K562 (cell line): ENCODE results near the gene C21orf58. TPM values are rescaled to one million over a fixed set of nuclear protein-coding genes. Genes with fewer than 3 reads are reported as not detected.

Experiments used
- ATAC-seq: fragments of 200-7000 bp; cut with Tn5 transposase; 3 replicates; pipeline ENCODE4 v1.9.1; 2020; ENCODE audit warnings: moderate library complexity
- BruUV-seq: library from RNA; stranded (reverse); fragments of 400-500 nt; replicated peaks from 2 replicates; lab custom pipeline; 2021; lab: Mats Ljungman, UMichigan
- CTCF ChIA-PET: fragments of 300-600 bp; formaldehyde crosslinking; extraction: SDS; loops from one replicate; lab custom pipeline; 2021; ENCODE audit warnings: low intra/inter-chr PET ratio; lab: Yijun Ruan, JAX
- POLR2A ChIA-PET: fragments of 300-600, 350-650 bp; sonication (Branson Sonifier 250); formaldehyde crosslinking; extraction: SDS; loops from one replicate; lab custom pipeline; 2021; ENCODE audit warnings: antibody characterized with exemption, inconsistent platforms; lab: Yijun Ruan, JAX
- DNase-seq, 4 experiments: peaks; one replicate each; pipeline versions ENCODE4 v3.0.0 to v3.0.0-alpha.2; 2011 to 2018; ENCODE audit warnings: low spot score in 3 of 4, mixed read lengths in 3 of 4; ENCODE audit errors: extremely low read depth in 1 of 4
- FAIRE-seq: peaks from 2 replicates; lab custom pipeline; 2011; peaks lifted over from hg19 to GRCh38; lab: Jason Lieb, UNC
- H2AFZ ChIP-seq: 2 replicates; pipeline ENCODE4 v1.6.0; 2011; ENCODE audit warnings: low read depth, low read length, control low read depth, inconsistent platforms
- H3K27ac ChIP-seq: fragments of 200-600 bp; 3 replicates; pipeline ENCODE4 v1.8.0; 2011; ENCODE audit warnings: low read depth, mild to moderate bottlenecking, control low read depth, inconsistent platforms, low read length, moderate library complexity, mixed read lengths; ENCODE audit errors: extremely low read depth
- H3K27me3 ChIP-seq, 2 experiments: fragments of 300-600 bp in 1 of 2; 2 replicates in 1 of 2; 3 replicates in 1 of 2; pipeline versions ENCODE4 v1.6.0 to v1.8.0; 2011; ENCODE audit warnings: inconsistent platforms in 2 of 2, low read length in 2 of 2, mild to moderate bottlenecking in 1 of 2, mixed read lengths in 1 of 2, moderate library complexity in 1 of 2; ENCODE audit not compliant: control insufficient read depth in 2 of 2, insufficient read depth in 2 of 2
- H3K36me3 ChIP-seq: fragments of 300-600 bp; 3 replicates; pipeline ENCODE4 v1.8.0; 2011; ENCODE audit warnings: mild to moderate bottlenecking, low read length, inconsistent platforms; ENCODE audit not compliant: control insufficient read depth, insufficient read depth
- H3K4me1 ChIP-seq, 2 experiments: fragments of 200-600 bp in 1 of 2; replicated peaks in 1 of 2; 2 replicates in 1 of 2; 3 replicates in 1 of 2; pipeline versions ENCODE4 v1.5.1 to v1.8.0; 2011; ENCODE audit warnings: inconsistent platforms in 2 of 2, low read length in 2 of 2, mild to moderate bottlenecking in 1 of 2, mixed read lengths in 1 of 2, moderate library complexity in 1 of 2; ENCODE audit not compliant: control insufficient read depth in 2 of 2, insufficient read depth in 2 of 2
- H3K4me2 ChIP-seq: 2 replicates; pipeline ENCODE4 v1.6.1; 2011; ENCODE audit warnings: low read length, control low read depth, inconsistent platforms, mixed read lengths; ENCODE audit not compliant: insufficient read depth
- H3K4me3 ChIP-seq: fragments of 200-600 bp; sonication (generic), shearing (Covaris generic); 2 replicates; pipeline ENCODE4 v1.5.1; 2016; ENCODE audit warnings: control low read depth, inconsistent platforms
- H3K79me2 ChIP-seq: fragments of 200-600 bp; 3 replicates; pipeline ENCODE4 v1.8.0; 2011; ENCODE audit warnings: low read length, inconsistent platforms; ENCODE audit not compliant: control insufficient read depth, insufficient read depth
- H3K9ac ChIP-seq, 2 experiments: 2 replicates each; pipeline versions ENCODE4 v1.6.0 to v1.6.1; 2011; ENCODE audit warnings: low read depth in 2 of 2, low read length in 2 of 2, control low read depth in 1 of 2, inconsistent platforms in 1 of 2, mild to moderate bottlenecking in 1 of 2, mixed read lengths in 1 of 2; ENCODE audit not compliant: insufficient read depth in 1 of 2
- H3K9me1 ChIP-seq: one replicate; pipeline ENCODE4 v1.6.0; 2011; ENCODE audit warnings: inconsistent platforms, mild to moderate bottlenecking, low read length, moderate library complexity; ENCODE audit not compliant: control insufficient read depth, insufficient read depth
- H3K9me3 ChIP-seq: replicated peaks from 2 replicates; pipeline ENCODE4 v1.5.1; 2011; ENCODE audit warnings: low read depth, low read length, inconsistent platforms; ENCODE audit not compliant: control insufficient read depth, insufficient read depth
- H4K20me1 ChIP-seq: replicated peaks from 2 replicates; pipeline ENCODE4 v1.6.1; 2011; ENCODE audit warnings: low read length, inconsistent platforms, mixed read lengths; ENCODE audit not compliant: control insufficient read depth, insufficient read depth
- CBFA2T3 ChIP-seq: fragments of 450-650 bp; IDR thresholded peaks from 2 replicates; pipeline ENCODE4 v1.6.1; 2017
- HSF4 ChIP-seq: fragments of 250-450 bp; sonication (Bioruptor Pico); IDR thresholded peaks from 2 replicates; pipeline ENCODE4 v2.1.2; 2022; ENCODE audit warnings: mild to moderate bottlenecking, moderate library complexity, borderline replicate concordance
- RREB1 ChIP-seq: fragments of 250-450 bp; sonication (Bioruptor Pico); IDR thresholded peaks from 2 replicates; pipeline ENCODE4 v1.4.0; 2020
- TCF7L2 ChIP-seq: fragments of 150-350 bp; IDR thresholded peaks from 2 replicates; pipeline ENCODE4 v1.6.1; 2016; ENCODE audit warnings: low read depth, mild to moderate bottlenecking, low read length, moderate library complexity
- ZBED1 ChIP-seq: IDR thresholded peaks from 2 replicates; pipeline ENCODE4 v1.6.1; 2014
- WGBS: fragments of 100-300 bp; shearing (Covaris generic); methylation state at CpG from one replicate; pipeline ENCODE4 v1.1.6; 2016; ENCODE audit warnings: low coverage, mixed read lengths; ENCODE audit not compliant: insufficient coverage; ENCODE audit errors: missing lambda C conversion rate; 5-methylcytosine and 5-hydroxymethylcytosine counted together
- in situ Hi-C: fragments of 300-500 bp; cut with MboI; formaldehyde crosslinking; loops from 4 replicates; pipeline ENCODE4 v1.15.0; 2018; ENCODE audit warnings: inconsistent platforms, mixed read lengths
- intact Hi-C: fragments of 100-400 bp; cut with micrococcal nuclease; formaldehyde crosslinking; loops from 2 replicates; pipeline ENCODE4 v1.14.2; 2022
- polyA plus RNA-seq, 8 experiments: library from polyadenylated mRNA; depleted of rRNA in 4 of 8; stranded (reverse) in 5 of 8; unstranded in 3 of 8; fragments of >200 nt; fragmentation: Nextera tagmentation in 2 of 8; fragmentation: Illumina TruSeq in 1 of 8; extraction: Ambion mirVana in 2 of 8; extraction: Trizol in 1 of 8; gene quantifications; 2 replicates each; pipeline versions ENCODE4 v1.2.1 to v1.2.3, GENCODE V29; 2011 to 2014; ENCODE audit warnings: inconsistent platforms in 1 of 8, missing spikeins in 1 of 8
- total RNA-seq, 7 experiments: library from RNA; depleted of rRNA in 6 of 7; stranded (reverse); fragments of >200 nt in 6 of 7; fragmentation: Illumina TruSeq in 2 of 7; extraction: Trizol in 2 of 7; gene quantifications; 2 replicates each; pipeline versions ENCODE4 v1.2.1 to v1.2.3, GENCODE V29; 2011 to 2021; ENCODE audit warnings: low replicate concordance in 1 of 7
- TF ChIP-seq, protein P1 (sequence below): fragments of 450-650 bp; IDR thresholded peaks from 2 replicates; pipeline ENCODE4 v1.6.1; 2016; ENCODE audit warnings: low read depth
- TF ChIP-seq, protein P2 (sequence below): IDR thresholded peaks from 2 replicates; pipeline ENCODE4 v1.6.1; 2012; ENCODE audit warnings: low read depth, low read length, improper control_type of control experiment, borderline replicate concordance

The C21orf58 gene
- total and polyA plus RNA-seq, 9 of the 15 experiments (the other 6 are each of a cell fraction or from before 2014, with no cell fraction given), result 1.2 to 30.5 (median 12.4) TPM

- CTCF ChIA-PET, result no interaction called here
- Histone ChIP-seq H3K4me3 (no peak overlapping the region), H3K27me3 (no peaks in the 10 kb centered on the region), H3K36me3 (peaks cover 70% of the 10 kb centered on the region), H4K20me1 (0 out of 2 replicates have a peak, but pooled peaks cover 4% of the 10 kb centered on the region), H3K9me3 (0 out of 2 replicates have a peak, but pooled peaks cover 2% of the 10 kb centered on the region), H3K4me1 (no peaks in the 10 kb centered on the region), H3K4me2 (no peak overlapping the region), H3K9ac (peak overlapping the region in 1 of 2 experiments; percentile 24; a peak in 1 of 4 replicates), H3K9me1 (no peaks in the 10 kb centered on the region), H3K27ac (no peak overlapping the region), H2AFZ (no peak overlapping the region), H3K79me2 (peaks cover 16% of the 10 kb centered on the region)
- no peak for ATAC-seq
- WGBS, result 94% methylated on average over 3 of the region's 3 CpGs
- intact Hi-C loops (no loop called here), in situ Hi-C loops (no loop called here)
- no TSS peak for BruUV-seq
- DNase-seq, result no peak
- POLR2A ChIA-PET, result interaction anchor here (0.7 kb wide), 3 partner anchors 10 to 11 kb away, joined by 3 to 5 read pairs (median 3); no protein-coding TSS in a partner anchor
- no peak for FAIRE-seq
- TF ChIP-seq RREB1 (CRISPR knock-in tag) (no peak), CBFA2T3 (no peak), HSF4 (CRISPR knock-in tag) (no peak), TCF7L2 (no peak), ZBED1 (no peak)
- TF ChIP-seq, protein P1, sequence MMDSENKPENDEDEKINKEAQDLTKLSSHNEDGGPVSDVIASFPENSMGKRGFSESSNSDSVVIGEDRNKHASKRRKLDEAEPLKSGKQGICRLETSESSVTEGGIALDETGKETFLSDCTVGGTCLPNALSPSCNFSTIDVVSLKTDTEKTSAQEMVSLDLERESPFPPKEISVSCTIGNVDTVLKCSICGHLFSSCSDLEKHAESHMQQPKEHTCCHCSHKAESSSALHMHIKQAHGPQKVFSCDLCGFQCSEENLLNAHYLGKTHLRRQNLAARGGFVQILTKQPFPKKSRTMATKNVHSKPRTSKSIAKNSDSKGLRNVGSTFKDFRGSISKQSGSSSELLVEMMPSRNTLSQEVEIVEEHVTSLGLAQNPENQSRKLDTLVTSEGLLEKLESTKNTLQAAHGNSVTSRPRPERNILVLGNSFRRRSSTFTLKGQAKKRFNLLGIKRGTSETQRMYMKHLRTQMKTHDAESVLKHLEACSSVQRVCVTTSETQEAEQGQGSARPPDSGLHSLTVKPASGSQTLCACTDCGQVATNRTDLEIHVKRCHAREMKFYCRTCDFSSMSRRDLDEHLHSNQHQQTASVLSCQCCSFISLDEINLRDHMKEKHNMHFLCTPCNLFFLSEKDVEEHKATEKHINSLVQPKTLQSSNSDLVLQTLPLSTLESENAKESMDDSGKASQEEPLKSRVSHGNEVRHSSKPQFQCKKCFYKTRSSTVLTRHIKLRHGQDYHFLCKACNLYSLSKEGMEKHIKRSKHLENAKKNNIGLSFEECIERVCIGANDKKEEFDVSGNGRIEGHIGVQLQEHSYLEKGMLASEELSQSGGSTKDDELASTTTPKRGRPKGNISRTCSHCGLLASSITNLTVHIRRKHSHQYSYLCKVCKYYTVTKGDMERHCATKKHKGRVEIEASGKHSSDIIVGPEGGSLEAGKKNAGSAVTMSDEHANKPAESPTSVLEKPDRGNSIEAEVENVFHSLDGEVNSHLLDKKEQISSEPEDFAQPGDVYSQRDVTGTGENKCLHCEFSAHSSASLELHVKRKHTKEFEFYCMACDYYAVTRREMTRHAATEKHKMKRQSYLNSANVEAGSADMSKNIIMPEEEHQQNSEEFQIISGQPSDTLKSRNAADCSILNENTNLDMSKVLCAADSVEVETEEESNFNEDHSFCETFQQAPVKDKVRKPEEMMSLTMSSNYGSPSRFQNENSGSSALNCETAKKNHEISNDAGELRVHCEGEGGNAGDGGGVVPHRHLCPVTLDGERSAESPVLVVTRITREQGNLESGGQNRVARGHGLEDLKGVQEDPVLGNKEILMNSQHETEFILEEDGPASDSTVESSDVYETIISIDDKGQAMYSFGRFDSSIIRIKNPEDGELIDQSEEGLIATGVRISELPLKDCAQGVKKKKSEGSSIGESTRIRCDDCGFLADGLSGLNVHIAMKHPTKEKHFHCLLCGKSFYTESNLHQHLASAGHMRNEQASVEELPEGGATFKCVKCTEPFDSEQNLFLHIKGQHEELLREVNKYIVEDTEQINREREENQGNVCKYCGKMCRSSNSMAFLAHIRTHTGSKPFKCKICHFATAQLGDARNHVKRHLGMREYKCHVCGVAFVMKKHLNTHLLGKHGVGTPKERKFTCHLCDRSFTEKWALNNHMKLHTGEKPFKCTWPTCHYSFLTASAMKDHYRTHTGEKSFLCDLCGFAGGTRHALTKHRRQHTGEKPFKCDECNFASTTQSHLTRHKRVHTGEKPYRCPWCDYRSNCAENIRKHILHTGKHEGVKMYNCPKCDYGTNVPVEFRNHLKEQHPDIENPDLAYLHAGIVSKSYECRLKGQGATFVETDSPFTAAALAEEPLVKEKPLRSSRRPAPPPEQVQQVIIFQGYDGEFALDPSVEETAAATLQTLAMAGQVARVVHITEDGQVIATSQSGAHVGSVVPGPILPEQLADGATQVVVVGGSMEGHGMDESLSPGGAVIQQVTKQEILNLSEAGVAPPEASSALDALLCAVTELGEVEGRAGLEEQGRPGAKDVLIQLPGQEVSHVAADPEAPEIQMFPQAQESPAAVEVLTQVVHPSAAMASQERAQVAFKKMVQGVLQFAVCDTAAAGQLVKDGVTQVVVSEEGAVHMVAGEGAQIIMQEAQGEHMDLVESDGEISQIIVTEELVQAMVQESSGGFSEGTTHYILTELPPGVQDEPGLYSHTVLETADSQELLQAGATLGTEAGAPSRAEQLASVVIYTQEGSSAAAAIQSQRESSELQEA, result no peak
- TF ChIP-seq, protein P2, sequence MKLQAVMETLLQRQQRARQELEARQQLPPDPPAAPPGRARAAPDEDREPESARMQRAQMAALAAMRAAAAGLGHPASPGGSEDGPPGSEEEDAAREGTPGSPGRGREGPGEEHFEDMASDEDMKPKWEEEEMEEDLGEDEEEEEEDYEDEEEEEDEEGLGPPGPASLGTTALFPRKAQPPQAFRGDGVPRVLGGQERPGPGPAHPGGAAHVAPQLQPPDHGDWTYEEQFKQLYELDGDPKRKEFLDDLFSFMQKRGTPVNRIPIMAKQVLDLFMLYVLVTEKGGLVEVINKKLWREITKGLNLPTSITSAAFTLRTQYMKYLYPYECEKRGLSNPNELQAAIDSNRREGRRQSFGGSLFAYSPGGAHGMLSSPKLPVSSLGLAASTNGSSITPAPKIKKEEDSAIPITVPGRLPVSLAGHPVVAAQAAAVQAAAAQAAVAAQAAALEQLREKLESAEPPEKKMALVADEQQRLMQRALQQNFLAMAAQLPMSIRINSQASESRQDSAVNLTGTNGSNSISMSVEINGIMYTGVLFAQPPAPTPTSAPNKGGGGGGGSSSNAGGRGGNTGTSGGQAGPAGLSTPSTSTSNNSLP, result no peak
Observed at GRCh38 chr21:46336603-46337002, 12.9 kb upstream of the C21orf58 start.
